CD4-positive, alpha-beta T cell treated with Interleukin-10 for 1 hour (primary cell): ENCODE data around the gene BBS1.
A peak's percentile ranks its signal among the peaks of the same experiment; 100 is the strongest.

Source experiments
- DNase-seq: peaks from one replicate; pipeline ENCODE4 v3.0.0-alpha.2; 2020

Gene BBS1

GRCh38 chr11:66555416-66555815 lies 45.0 kb downstream of the BBS1 start:
- DNase-seq: no peak

- no peak for DNase-seq
Observed at GRCh38 chr11:66556086-66556485, 45.7 kb downstream of the BBS1 start.

GRCh38 chr11:66557733-66558326 lies 47.4 kb downstream of the BBS1 start:
- DNase-seq: no peak

- peak; percentile 50 for DNase-seq
Observed at GRCh38 chr11:66559142-66559865, 48.9 kb downstream of the BBS1 start.

GRCh38 chr11:66559866-66560676 lies 49.6 kb downstream of the BBS1 start:
- no peak for DNase-seq

- no peak for DNase-seq
Observed at GRCh38 chr11:66561178-66561974, 50.9 kb downstream of the BBS1 start.

GRCh38 chr11:66561975-66562248 lies 51.5 kb downstream of the BBS1 start:
- no peak for DNase-seq

GRCh38 chr11:66562275-66562674 lies 51.8 kb downstream of the BBS1 start:
- no peak for DNase-seq

- DNase-seq: no peak
Observed at GRCh38 chr11:66562907-66563583, 52.6 kb downstream of the BBS1 start.

GRCh38 chr11:66563832-66564231 lies 53.4 kb downstream of the BBS1 start:
- DNase-seq: no peak

- DNase-seq: no peak
Observed at GRCh38 chr11:66564538-66564937, 54.1 kb downstream of the BBS1 start.

GRCh38 chr11:66564984-66565383 lies 54.5 kb downstream of the BBS1 start:
- DNase-seq: no peak

GRCh38 chr11:66566221-66566620 lies 55.8 kb downstream of the BBS1 start:
- DNase-seq: no peak

GRCh38 chr11:66567787-66568123 lies 57.3 kb downstream of the BBS1 start:
- DNase-seq: no peak

GRCh38 chr11:66568124-66568916 lies 57.9 kb downstream of the BBS1 start, which contains the start of gene CTSF:
TSS of gene CTSF (minus strand) at chr11:66568606. CDS start at chr11:66568486, 120 bp downstream.
- DNase-seq: peak; percentile 79

GRCh38 chr11:66569076-66569475 lies 58.6 kb downstream of the BBS1 start:
- DNase-seq: no peak

GRCh38 chr11:66570079-66570849 lies 59.8 kb downstream of the BBS1 start:
- DNase-seq: no peak

GRCh38 chr11:66570850-66571180 lies 60.4 kb downstream of the BBS1 start:
- no peak for DNase-seq

- DNase-seq: peak; percentile 79
Observed at GRCh38 chr11:66579017-66579606, 68.7 kb downstream of the BBS1 start.

GRCh38 chr11:66580803-66581202 lies 70.4 kb downstream of the BBS1 start:
- no peak for DNase-seq

- DNase-seq: no peak
Observed at GRCh38 chr11:66581261-66581660, 70.8 kb downstream of the BBS1 start.
